HL-60 (cell line): ENCODE measurements around the gene SETBP1.

ENCODE experiments used
- DNase-seq, 2 experiments: peaks; one replicate each; pipeline ENCODE4 v3.0.0-alpha.2; 2010 to 2020; ENCODE audit warnings: low read depth in 1 of 2, low spot score in 1 of 2
- H3K27ac ChIP-seq: fragments of 250-450 bp; sonication (Bioruptor Pico); replicated peaks from 2 replicates; pipeline ENCODE4 v1.5.1; 2020; ENCODE audit warnings: mild to moderate bottlenecking, moderate library complexity
- H3K27me3 ChIP-seq: fragments of 250-450 bp; sonication (Bioruptor Pico); 2 replicates; pipeline ENCODE4 v1.5.1; 2021; ENCODE audit warnings: mild to moderate bottlenecking, moderate library complexity; ENCODE audit not compliant: insufficient read depth, poor library complexity, severe bottlenecking
- H3K4me3 ChIP-seq: replicated peaks from 2 replicates; pipeline ENCODE4 v1.5.1; 2011; ENCODE audit warnings: mild to moderate bottlenecking, control low read depth, low read length; ENCODE audit not compliant: insufficient read depth
- GABPA ChIP-seq: IDR thresholded peaks from 2 replicates; pipeline ENCODE4 v1.6.1; 2012; ENCODE audit warnings: low read depth
- POLR2AphosphoS5 ChIP-seq: IDR thresholded peaks from 2 replicates; pipeline ENCODE4 v1.6.1; 2012; ENCODE audit warnings: low read depth
- SPI1 ChIP-seq: IDR thresholded peaks from 2 replicates; pipeline ENCODE4 v1.6.1; 2012; ENCODE audit warnings: low read depth, mild to moderate bottlenecking, borderline replicate concordance
- TF ChIP-seq, protein P1 (sequence below): IDR thresholded peaks from one replicate; pipeline ENCODE4 v1.5.1; 2011; ENCODE audit warnings: low read length, control low read depth, inconsistent platforms; ENCODE audit not compliant: insufficient read depth
- TF ChIP-seq, protein P2 (sequence below): IDR thresholded peaks from 2 replicates; pipeline ENCODE4 v1.6.1; 2012; ENCODE audit warnings: low read depth; ENCODE audit not compliant: insufficient replicate concordance

Gene SETBP1

DNA sequence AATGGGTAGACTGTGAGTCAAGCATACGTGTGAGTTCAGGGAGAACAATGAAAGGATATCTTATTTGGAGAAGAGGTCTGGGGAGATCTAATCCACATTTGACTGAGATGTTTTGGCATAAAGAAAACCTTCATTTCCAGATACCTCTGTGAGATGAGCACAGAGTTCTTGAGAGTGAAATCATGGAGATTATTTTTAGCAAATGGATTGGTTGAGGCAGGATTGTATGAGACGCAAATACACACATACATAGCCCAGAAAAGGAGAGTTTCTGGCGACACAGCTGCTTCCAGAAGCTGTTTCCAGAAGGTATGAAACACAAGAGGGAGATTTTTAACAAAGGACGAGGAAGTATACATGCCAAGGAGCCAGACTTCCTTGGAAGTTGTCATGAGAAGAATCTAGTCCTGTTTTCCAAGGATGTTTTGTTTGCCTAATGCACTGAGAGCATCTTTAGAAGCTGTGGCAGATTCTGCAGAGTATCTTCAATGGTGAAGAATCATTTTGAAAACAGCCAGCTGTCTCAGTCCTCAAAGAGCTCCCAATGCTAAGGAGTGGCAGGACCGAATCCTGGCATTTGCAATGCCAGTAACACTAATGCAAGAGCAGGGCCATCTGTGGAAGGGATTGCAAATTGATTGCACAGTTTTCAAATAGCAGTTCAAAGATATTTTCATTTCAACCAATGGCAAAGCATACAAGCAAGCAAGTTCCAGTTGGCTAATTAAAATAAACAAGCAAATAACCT lies 177.2 kb downstream of the SETBP1 start:
- no peak for DNase-seq
- TF ChIP-seq, protein P1, sequence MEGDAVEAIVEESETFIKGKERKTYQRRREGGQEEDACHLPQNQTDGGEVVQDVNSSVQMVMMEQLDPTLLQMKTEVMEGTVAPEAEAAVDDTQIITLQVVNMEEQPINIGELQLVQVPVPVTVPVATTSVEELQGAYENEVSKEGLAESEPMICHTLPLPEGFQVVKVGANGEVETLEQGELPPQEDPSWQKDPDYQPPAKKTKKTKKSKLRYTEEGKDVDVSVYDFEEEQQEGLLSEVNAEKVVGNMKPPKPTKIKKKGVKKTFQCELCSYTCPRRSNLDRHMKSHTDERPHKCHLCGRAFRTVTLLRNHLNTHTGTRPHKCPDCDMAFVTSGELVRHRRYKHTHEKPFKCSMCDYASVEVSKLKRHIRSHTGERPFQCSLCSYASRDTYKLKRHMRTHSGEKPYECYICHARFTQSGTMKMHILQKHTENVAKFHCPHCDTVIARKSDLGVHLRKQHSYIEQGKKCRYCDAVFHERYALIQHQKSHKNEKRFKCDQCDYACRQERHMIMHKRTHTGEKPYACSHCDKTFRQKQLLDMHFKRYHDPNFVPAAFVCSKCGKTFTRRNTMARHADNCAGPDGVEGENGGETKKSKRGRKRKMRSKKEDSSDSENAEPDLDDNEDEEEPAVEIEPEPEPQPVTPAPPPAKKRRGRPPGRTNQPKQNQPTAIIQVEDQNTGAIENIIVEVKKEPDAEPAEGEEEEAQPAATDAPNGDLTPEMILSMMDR: no peak
- TF ChIP-seq SPI1: no peak
- TF ChIP-seq POLR2AphosphoS5: no peak
- TF ChIP-seq, protein P2, sequence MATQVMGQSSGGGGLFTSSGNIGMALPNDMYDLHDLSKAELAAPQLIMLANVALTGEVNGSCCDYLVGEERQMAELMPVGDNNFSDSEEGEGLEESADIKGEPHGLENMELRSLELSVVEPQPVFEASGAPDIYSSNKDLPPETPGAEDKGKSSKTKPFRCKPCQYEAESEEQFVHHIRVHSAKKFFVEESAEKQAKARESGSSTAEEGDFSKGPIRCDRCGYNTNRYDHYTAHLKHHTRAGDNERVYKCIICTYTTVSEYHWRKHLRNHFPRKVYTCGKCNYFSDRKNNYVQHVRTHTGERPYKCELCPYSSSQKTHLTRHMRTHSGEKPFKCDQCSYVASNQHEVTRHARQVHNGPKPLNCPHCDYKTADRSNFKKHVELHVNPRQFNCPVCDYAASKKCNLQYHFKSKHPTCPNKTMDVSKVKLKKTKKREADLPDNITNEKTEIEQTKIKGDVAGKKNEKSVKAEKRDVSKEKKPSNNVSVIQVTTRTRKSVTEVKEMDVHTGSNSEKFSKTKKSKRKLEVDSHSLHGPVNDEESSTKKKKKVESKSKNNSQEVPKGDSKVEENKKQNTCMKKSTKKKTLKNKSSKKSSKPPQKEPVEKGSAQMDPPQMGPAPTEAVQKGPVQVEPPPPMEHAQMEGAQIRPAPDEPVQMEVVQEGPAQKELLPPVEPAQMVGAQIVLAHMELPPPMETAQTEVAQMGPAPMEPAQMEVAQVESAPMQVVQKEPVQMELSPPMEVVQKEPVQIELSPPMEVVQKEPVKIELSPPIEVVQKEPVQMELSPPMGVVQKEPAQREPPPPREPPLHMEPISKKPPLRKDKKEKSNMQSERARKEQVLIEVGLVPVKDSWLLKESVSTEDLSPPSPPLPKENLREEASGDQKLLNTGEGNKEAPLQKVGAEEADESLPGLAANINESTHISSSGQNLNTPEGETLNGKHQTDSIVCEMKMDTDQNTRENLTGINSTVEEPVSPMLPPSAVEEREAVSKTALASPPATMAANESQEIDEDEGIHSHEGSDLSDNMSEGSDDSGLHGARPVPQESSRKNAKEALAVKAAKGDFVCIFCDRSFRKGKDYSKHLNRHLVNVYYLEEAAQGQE: no peak
- no peak for TF ChIP-seq GABPA
- H3K27ac ChIP-seq: no peak overlapping the region
- peaks cover 15% of the 10 kb centered on the region for H3K27me3 ChIP-seq
- no peak overlapping the region for H3K4me3 ChIP-seq

DNA sequence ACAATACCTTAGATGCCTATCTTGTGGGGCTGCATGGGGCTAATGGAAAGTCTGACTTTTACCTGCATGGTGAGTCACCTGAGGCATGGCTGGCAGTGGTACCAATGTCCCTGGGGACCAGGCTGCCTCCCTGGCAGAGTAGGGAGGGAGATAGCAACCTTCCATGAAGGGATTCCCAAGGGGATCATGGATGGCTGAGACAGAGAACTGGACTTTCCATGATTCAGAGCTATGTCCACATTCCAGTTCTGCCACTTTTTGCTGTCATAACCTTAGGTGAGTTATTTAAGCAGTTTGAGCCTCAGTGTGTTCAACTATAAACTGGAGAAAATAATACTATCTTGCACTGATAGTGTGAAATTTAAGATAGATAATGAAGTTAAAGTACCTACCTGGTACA lies 178.6 kb downstream of the SETBP1 start:
- Histone ChIP-seq H3K27ac (no peak overlapping the region), H3K4me3 (no peak overlapping the region), H3K27me3 (peaks cover 19% of the 10 kb centered on the region)
- no peak for DNase-seq
- no peak for TF ChIP-seq POLR2AphosphoS5
- TF ChIP-seq GABPA: no peak
- TF ChIP-seq, protein P1: no peak

DNA sequence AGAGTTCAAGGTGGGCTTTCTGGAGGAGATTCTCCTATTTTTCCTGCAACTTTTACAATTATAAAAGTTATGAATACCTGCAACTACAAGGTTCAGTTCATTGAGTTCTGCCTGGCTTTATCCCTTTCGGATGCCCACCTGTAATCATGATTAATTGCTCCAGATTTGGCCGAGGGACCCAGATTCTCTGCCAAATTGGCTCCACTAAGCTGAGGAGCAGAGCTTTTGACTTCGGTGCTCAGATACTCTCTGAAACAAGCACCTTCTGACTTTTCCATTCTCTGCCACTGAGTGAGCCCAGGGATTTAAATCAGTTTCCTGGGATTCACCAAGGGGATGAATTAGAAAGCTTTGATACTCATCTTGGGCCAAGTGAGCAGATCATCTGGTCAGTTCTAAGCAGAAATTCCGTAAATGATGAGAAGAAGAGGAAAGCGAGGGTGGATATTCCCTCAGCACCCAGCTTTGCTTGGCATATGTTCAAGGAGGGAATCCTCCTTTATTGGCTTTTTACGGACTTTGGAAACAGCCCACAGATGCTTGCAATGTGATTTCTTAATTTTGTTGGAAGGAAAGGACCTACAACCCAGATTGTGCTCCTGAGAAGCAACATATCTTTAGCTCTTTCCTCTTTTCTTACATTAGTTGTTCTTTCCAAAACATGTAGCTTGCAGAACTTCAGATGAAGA lies 179.2 kb downstream of the SETBP1 start:
- no peak for TF ChIP-seq GABPA
- TF ChIP-seq, protein P2: no peak
- TF ChIP-seq, protein P1: no peak
- no peak for TF ChIP-seq SPI1
- no peak for TF ChIP-seq POLR2AphosphoS5
- peaks cover 19% of the 10 kb centered on the region for H3K27me3 ChIP-seq
- no peak overlapping the region for H3K27ac ChIP-seq
- DNase-seq: no peak
- no peak overlapping the region for H3K4me3 ChIP-seq
